Measurements from ENCODE around the gene TRAP1.

The TRAP1 gene

DNA sequence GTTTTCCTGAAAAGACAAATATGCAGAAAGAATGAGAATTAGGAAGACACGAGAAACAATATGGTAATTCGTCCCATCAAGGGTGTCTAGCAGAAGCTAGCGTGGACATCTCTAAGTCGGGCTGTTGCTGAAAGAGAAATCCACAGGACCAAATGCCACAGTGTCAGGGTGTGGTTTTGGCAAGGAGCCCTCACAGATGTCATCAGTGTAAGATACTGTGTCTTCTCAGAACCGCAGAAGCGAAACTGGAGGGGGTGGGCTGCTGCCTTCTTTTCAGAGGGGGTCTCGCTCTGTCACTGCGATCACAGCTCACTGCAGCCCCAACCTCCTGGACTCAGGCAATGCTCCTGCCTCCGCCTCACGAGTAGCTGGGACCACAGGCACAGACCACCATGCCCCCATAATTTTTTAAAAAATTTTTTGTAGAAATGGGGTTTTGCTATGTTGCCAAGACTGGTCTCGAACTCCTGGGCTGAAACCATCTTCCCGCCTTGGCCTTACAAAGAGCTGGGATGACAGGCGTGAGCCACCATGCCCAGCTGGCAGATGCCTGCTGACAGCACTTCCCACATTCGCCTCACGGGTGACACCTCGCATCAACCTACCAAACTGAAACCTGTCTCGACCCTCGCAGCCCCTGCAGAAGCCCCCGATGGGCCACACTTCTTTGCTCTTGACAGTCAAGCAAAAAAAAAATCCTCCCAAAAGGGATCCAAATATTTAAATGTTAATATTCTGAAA is 26.2 kb downstream of the TRAP1 start:
- H3K9ac ChIP-seq (ENCODE audit: low read length), result peak overlapping the region; percentile 19; the same call in 1 of the 2 replicates
- no peaks in the 10 kb centered on the region for H3F3A ChIP-seq (ENCODE audit: insufficient read depth, low read length)
- TF ChIP-seq, protein P1, sequence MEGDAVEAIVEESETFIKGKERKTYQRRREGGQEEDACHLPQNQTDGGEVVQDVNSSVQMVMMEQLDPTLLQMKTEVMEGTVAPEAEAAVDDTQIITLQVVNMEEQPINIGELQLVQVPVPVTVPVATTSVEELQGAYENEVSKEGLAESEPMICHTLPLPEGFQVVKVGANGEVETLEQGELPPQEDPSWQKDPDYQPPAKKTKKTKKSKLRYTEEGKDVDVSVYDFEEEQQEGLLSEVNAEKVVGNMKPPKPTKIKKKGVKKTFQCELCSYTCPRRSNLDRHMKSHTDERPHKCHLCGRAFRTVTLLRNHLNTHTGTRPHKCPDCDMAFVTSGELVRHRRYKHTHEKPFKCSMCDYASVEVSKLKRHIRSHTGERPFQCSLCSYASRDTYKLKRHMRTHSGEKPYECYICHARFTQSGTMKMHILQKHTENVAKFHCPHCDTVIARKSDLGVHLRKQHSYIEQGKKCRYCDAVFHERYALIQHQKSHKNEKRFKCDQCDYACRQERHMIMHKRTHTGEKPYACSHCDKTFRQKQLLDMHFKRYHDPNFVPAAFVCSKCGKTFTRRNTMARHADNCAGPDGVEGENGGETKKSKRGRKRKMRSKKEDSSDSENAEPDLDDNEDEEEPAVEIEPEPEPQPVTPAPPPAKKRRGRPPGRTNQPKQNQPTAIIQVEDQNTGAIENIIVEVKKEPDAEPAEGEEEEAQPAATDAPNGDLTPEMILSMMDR (IDR thresholded peaks at IDR 0.05; ENCODE audit: low read length), result peak; percentile 11; the same call in 1 of the 2 replicates
- no peak for TF ChIP-seq EZH2 (IDR thresholded peaks at IDR 0.05; ENCODE audit: borderline replicate concordance, low read length)
- peak overlapping the region; percentile 58 for H3K27ac ChIP-seq (ENCODE audit: low read depth, low read length, poor library complexity, severe bottlenecking)
- no peak overlapping the region for H2AFZ ChIP-seq (ENCODE audit: low read length)
- H3K79me2 ChIP-seq (ENCODE audit: insufficient read depth, low read length), result peaks cover 6% of the 10 kb centered on the region; the same call in 1 of the 2 replicates
- H3K9me2 ChIP-seq (ENCODE audit: low read depth, low read length), result no peaks in the 10 kb centered on the region
- H3K36me3 ChIP-seq (ENCODE audit: insufficient read depth, low read length), result peaks cover 60% of the 10 kb centered on the region
- H3K27me3 ChIP-seq (ENCODE audit: insufficient read depth, low read length), result no peaks in the 10 kb centered on the region
- H3K4me2 ChIP-seq (ENCODE audit: low read length), result peak overlapping the region; percentile 47
- peak overlapping the region; percentile 11 for H3K4me3 ChIP-seq (ENCODE audit: low read depth, low read length, poor library complexity, severe bottlenecking)
- H3K9me3 ChIP-seq (ENCODE audit: low read length), result no peaks in the 10 kb centered on the region
- no peaks in the 10 kb centered on the region for H4K20me1 ChIP-seq (ENCODE audit: insufficient read depth, low read length)
- peaks cover 19% of the 10 kb centered on the region for H3K4me1 ChIP-seq (ENCODE audit: insufficient read depth, low read length, severe bottlenecking)

DNA sequence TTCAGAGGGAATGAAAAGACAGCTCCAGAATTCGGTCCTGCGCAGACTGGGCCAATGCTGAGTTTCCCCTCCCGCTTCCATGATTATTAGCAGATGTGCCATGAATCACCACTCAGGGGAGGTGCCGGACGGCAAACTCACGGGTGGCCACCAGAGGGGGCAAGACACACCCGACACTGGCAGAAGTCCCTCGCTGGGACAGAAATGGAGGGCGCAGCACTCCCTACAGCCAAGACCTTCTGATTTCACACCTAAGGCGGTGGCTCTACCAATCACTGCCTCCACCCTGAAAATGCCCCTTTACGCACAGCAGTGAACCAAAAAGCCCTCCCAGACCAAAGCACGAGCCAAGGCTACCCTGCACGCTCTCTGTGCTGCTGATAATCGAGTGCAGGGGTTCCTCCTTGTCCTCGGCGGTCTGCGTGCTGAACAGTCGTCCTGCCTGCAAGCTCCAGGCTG is 26.8 kb downstream of the TRAP1 start:
- no peaks in the 10 kb centered on the region for H3K27me3 ChIP-seq (ENCODE audit: insufficient read depth, low read length)
- no peak overlapping the region for H2AFZ ChIP-seq (ENCODE audit: low read length)
- no peaks in the 10 kb centered on the region for H3K79me2 ChIP-seq (ENCODE audit: insufficient read depth, low read length)
- H3K4me2 ChIP-seq (ENCODE audit: low read length), result peak overlapping the region; percentile 47
- H3K9ac ChIP-seq (ENCODE audit: low read length), result peak overlapping the region; percentile 19; the same call in 1 of the 2 replicates
- peak overlapping the region; percentile 11 for H3K4me3 ChIP-seq (ENCODE audit: low read depth, low read length, poor library complexity, severe bottlenecking)
- no peak for TF ChIP-seq EZH2 (IDR thresholded peaks at IDR 0.05; ENCODE audit: borderline replicate concordance, low read length)
- TF ChIP-seq, protein P1 (IDR thresholded peaks at IDR 0.05; ENCODE audit: low read length), result peak; percentile 96
- no peaks in the 10 kb centered on the region for H3F3A ChIP-seq (ENCODE audit: insufficient read depth, low read length)
- H3K9me3 ChIP-seq (ENCODE audit: low read length), result no peaks in the 10 kb centered on the region
- H3K4me1 ChIP-seq (ENCODE audit: insufficient read depth, low read length, severe bottlenecking), result peaks cover 19% of the 10 kb centered on the region
- peak overlapping the region; percentile 58 for H3K27ac ChIP-seq (ENCODE audit: low read depth, low read length, poor library complexity, severe bottlenecking)
- no peaks in the 10 kb centered on the region for H3K9me2 ChIP-seq (ENCODE audit: low read depth, low read length)
- H3K36me3 ChIP-seq (ENCODE audit: insufficient read depth, low read length), result peaks cover 60% of the 10 kb centered on the region
- H4K20me1 ChIP-seq (ENCODE audit: insufficient read depth, low read length), result no peaks in the 10 kb centered on the region

DNA sequence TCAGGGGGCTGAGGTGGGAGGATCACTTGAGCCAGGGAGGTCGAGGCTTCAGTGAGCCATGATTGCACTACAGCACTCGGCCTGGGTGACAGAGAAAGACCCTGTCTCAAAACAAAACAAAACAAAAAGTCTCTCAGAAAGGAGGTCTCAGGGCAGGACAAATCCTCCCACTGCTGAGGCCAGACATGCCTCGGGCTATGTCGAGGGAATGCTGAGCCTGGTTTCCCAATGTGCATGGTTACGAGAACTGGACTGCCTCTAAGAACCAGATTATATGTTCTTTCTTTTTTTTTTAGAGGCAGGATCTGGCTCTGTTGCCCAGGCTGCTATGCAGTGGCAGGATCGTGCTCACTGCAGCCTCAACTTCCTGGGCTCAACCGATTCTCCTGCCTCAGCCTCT is 27.6 kb downstream of the TRAP1 start:
- no peak overlapping the region for H3K4me2 ChIP-seq (ENCODE audit: low read length)
- no peak overlapping the region for H3K27ac ChIP-seq (ENCODE audit: low read depth, low read length, poor library complexity, severe bottlenecking)
- H3K9ac ChIP-seq (ENCODE audit: low read length), result no peak overlapping the region
- no peak overlapping the region for H3K4me3 ChIP-seq (ENCODE audit: low read depth, low read length, poor library complexity, severe bottlenecking)
- H3K27me3 ChIP-seq (ENCODE audit: insufficient read depth, low read length), result no peaks in the 10 kb centered on the region
- H4K20me1 ChIP-seq (ENCODE audit: insufficient read depth, low read length), result no peaks in the 10 kb centered on the region
- no peaks in the 10 kb centered on the region for H3K79me2 ChIP-seq (ENCODE audit: insufficient read depth, low read length)
- no peak overlapping the region for H2AFZ ChIP-seq (ENCODE audit: low read length)
- H3K9me2 ChIP-seq (ENCODE audit: low read depth, low read length), result no peaks in the 10 kb centered on the region
- TF ChIP-seq, protein P1 (IDR thresholded peaks at IDR 0.05; ENCODE audit: low read length), result no peak
- TF ChIP-seq EZH2 (IDR thresholded peaks at IDR 0.05; ENCODE audit: borderline replicate concordance, low read length), result no peak
- H3F3A ChIP-seq (ENCODE audit: insufficient read depth, low read length), result no peaks in the 10 kb centered on the region
- H3K4me1 ChIP-seq (ENCODE audit: insufficient read depth, low read length, severe bottlenecking), result peaks cover 19% of the 10 kb centered on the region
- H3K36me3 ChIP-seq (ENCODE audit: insufficient read depth, low read length), result peaks cover 62% of the 10 kb centered on the region
- no peaks in the 10 kb centered on the region for H3K9me3 ChIP-seq (ENCODE audit: low read length)

Data from OCI-LY1 (cell line).